ENCODE data around the gene DTX2.
"Not testable (repeated sequence)": the region's sequence is repeated elsewhere in the genome, so short reads cannot be mapped to it uniquely, and the experiment has no call there.

DTX2 gene

DNA sequence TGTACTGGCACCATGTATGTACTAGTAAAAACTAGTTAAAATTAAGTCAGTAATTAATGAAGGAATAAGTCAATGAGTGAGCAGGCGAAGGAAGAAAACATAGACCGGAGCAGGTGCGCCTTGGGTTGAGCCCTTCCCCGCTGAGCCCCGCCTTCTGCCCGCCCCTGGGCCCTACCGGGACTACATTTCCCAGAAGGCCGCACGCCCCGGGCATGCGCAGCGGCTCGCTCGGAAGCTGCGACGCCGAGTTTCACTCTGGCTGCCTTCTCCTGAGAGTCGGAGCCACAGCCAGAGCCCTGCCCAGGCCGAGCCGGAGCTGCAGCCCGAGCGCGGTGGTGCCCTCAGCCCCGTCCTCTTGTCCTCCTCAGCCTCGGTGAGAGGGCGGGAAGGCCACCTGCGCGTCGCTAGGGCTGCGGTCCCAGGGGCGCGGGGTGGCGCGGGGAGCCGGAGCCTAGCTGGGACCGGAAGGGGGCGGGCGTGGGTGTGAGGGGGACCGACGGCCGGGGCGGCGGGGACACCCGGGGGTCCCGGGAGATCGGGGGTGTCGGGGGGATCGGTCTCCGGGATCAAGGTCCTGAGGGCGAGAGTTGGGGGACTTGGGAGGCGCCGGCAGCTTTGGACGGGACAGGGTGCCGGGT is at the start of gene DTX2:
Gene DTX2 (plus strand): TSS at position 246 of the 638 bp plus-strand sequence. CDS start 18,801 bp downstream, outside the sequence.
- not testable (repeated sequence) for H3K36me3 Mint-ChIP-seq; H3K27me3 Mint-ChIP-seq; H3K4me1 Mint-ChIP-seq (ENCODE audit: low read depth); H3K9me3 Mint-ChIP-seq (ENCODE audit: low read depth); H3K27ac Mint-ChIP-seq
- H3K4me3 Mint-ChIP-seq, result peak within 1 kb of the TSS; percentile 32

- Mint-ChIP-seq H3K27me3 (no peaks in the 10 kb centered on the region), H3K4me3 (no peak overlapping the region), H3K36me3 (no peaks in the 10 kb centered on the region), H3K4me1 (ENCODE audit: low read depth) (no peaks in the 10 kb centered on the region), H3K27ac (no peak overlapping the region), H3K9me3 (ENCODE audit: low read depth) (no peaks in the 10 kb centered on the region)
Measured at GRCh38 chr7:76412249-76412648, 49.3 kb upstream of the DTX2 start.

DNA sequence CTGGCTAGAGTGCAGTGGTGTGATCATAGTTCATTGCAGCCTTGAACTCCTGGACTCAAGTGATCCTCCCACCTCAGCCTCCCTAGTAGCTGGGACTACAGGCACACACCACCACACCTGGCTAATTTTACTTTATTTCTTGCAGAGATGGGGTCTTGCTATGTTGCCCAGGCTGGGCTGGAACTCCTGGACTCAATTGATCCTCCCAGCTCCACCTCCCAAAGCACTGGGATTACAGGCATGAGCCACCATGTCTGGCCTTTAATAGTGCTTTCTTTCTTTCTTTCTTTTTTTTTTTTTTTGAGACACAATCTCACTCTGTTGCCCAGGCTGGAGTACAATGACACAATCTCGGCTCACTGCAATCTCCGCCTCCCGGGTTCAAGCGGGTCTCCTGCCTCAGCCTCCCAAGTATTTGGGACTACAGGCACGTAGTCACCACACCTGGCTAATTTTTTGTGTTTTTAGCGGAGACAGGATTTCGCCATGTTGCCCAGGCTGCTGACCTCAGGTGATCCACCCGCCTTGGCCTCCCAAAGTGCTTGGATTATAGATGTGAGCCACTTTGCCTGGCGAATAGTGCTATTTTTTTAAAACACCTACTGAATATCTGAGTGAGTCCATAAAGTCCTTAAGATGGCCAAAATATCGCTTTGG is 43.7 kb upstream of the DTX2 start:
- H3K27me3 Mint-ChIP-seq; H3K4me1 Mint-ChIP-seq (ENCODE audit: low read depth); H3K9me3 Mint-ChIP-seq (ENCODE audit: low read depth); H3K36me3 Mint-ChIP-seq; H3K4me3 Mint-ChIP-seq; H3K27ac Mint-ChIP-seq: not testable (repeated sequence)

GRCh38 chr7:76421097-76421496 is 40.4 kb upstream of the DTX2 start:
- not testable (repeated sequence) for H3K36me3 Mint-ChIP-seq; H3K9me3 Mint-ChIP-seq (ENCODE audit: low read depth); H3K4me3 Mint-ChIP-seq; H3K27me3 Mint-ChIP-seq; H3K4me1 Mint-ChIP-seq (ENCODE audit: low read depth); H3K27ac Mint-ChIP-seq

DNA sequence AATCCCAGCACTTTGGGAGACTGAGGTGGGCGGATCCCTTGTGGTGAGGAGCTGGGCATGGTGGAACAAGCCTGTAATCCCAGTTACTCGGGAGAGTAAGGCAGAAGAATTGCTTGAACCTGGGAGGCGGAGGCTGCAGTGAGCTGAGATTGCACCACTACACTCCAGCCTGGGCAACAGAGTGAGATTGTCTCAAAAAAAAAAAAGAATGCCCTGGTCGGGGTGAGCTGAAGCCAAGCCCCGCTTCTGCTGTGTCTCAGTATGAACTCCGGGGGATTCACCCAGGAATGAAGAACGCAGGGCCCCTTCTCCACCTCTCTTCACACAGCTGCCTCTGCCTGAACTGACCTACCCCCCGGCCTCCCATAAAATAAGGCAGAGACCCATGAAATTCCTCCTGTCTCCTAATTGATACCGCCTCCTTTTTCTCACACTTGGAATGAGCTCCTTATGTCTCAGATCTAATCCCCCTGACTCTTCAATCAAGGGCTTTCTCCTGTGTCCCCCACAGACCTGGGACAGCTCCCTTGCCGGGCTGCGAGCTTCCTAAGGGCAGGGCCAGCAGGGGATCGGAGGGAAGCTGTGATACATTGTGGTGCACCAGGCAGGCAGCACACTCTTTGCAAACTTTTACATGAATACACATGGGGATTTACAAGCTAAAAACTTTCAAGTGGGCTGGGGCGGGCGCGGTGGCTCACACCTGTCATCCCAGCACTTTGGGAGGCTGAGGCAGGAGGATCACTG is 37.7 kb upstream of the DTX2 start:
- Mint-ChIP-seq H3K9me3 (ENCODE audit: low read depth) (no peaks in the 10 kb centered on the region), H3K27ac (no peak overlapping the region), H3K4me1 (ENCODE audit: low read depth) (peaks cover 2% of the 10 kb centered on the region), H3K27me3 (no peaks in the 10 kb centered on the region), H3K4me3 (no peak overlapping the region), H3K36me3 (no peaks in the 10 kb centered on the region)

GRCh38 chr7:76424413-76425111 is 36.9 kb upstream of the DTX2 start, which contains the start of gene ZP3:
Gene ZP3, plus strand, starts transcription at chr7:76424950. Its CDS starts 15 bp downstream, at chr7:76424965.
- peaks cover 2% of the 10 kb centered on the region for H3K4me1 Mint-ChIP-seq (ENCODE audit: low read depth)
- no peaks in the 10 kb centered on the region for H3K9me3 Mint-ChIP-seq (ENCODE audit: low read depth)
- no peak within 1 kb of the TSS for H3K4me3 Mint-ChIP-seq
- H3K27ac Mint-ChIP-seq, result no peak within 1 kb of the TSS
- H3K27me3 Mint-ChIP-seq, result no peaks in the 10 kb centered on the region
- H3K36me3 Mint-ChIP-seq, result no peaks in the 10 kb centered on the region

DNA sequence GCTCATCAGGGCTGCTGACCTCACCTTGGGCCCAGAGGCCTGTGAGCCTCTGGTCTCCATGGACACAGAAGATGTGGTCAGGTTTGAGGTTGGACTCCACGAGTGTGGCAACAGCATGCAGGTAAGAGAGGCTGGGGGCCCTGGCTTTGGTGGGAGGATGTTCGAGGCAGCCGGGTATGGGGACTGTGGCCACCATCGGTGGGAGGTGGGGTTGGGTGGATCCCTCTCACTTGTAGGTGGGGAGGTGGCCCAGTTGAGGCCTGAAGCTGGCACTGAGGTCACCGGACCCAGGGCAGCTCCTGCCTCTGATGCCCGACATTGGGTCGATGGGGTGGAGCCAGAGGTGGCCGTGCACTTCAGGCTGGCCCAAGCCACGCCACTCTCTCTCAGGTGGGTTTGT is 36.4 kb upstream of the DTX2 start:
- H3K27me3 Mint-ChIP-seq, result no peaks in the 10 kb centered on the region
- no peak overlapping the region for H3K4me3 Mint-ChIP-seq
- no peaks in the 10 kb centered on the region for H3K36me3 Mint-ChIP-seq
- H3K27ac Mint-ChIP-seq, result no peak overlapping the region
- H3K9me3 Mint-ChIP-seq (ENCODE audit: low read depth), result no peaks in the 10 kb centered on the region
- peaks cover 2% of the 10 kb centered on the region for H3K4me1 Mint-ChIP-seq (ENCODE audit: low read depth)

DNA sequence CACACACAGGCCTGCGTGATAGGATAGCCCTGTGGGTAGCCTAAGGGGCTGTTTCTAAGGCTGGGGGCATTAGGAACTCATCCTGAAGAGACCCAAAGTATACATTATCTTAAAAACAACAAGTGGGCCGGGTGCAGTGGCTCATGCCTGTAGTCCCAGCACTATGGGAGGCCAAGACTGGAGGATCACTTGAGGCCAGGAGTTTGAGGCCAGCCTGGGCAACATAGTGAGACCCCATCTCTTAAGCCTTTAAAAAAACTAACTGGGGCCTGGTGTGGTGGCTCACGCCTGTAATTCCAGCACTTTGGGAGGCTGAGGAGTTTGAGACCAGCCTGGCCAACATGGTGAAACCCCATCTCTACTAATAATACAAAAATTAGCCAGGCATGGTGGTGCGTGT is 36.0 kb upstream of the DTX2 start:
- H3K9me3 Mint-ChIP-seq (ENCODE audit: low read depth); H3K4me1 Mint-ChIP-seq (ENCODE audit: low read depth); H3K36me3 Mint-ChIP-seq; H3K4me3 Mint-ChIP-seq; H3K27me3 Mint-ChIP-seq; H3K27ac Mint-ChIP-seq: not testable (repeated sequence)

DNA sequence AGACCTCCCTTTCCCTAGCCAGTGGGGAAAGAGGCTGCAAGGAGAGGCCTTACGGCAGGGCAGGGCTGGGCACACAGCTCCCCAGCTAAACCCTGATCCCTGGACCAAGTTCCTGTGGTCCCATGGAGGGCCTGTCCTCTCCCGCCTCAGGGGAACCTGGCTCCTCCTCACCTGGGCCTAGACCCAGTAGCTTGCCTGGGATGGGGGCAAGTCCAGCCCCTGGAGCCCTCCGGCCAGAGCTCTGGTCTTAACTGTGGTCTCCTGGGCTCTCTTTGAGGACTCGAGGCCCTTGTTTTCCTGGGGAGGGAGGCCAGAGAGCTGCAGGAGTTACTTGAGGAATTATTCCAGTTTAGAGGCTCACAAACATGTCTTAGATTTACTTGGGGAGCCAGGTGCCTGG is 35.3 kb upstream of the DTX2 start:
- Mint-ChIP-seq H3K9me3 (ENCODE audit: low read depth) (no peaks in the 10 kb centered on the region), H3K27ac (no peak overlapping the region), H3K4me1 (ENCODE audit: low read depth) (peaks cover 2% of the 10 kb centered on the region), H3K4me3 (no peak overlapping the region), H3K36me3 (peaks cover 4% of the 10 kb centered on the region), H3K27me3 (no peaks in the 10 kb centered on the region)

DNA sequence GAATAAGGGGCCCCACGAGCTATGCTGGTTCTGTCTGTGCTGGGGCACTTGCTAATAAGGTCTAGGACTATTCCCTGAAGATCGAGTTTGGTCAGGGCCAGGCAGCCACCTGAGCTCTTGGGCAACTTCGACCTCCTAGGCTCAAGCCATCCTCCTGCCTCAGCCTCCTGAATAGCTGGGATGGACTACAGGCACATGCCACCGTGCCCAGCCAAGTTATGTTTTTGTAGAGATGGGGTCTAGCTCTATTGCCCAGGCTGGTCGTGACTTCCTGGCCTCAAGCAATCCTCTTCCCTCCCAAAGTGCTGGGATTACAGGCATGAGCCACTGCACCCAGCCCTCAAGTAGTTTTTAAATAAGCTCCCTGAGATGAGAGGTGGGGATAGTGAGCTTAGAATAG is 33.9 kb upstream of the DTX2 start:
- Mint-ChIP-seq H3K27ac (no peak overlapping the region), H3K9me3 (ENCODE audit: low read depth) (no peaks in the 10 kb centered on the region)

DNA sequence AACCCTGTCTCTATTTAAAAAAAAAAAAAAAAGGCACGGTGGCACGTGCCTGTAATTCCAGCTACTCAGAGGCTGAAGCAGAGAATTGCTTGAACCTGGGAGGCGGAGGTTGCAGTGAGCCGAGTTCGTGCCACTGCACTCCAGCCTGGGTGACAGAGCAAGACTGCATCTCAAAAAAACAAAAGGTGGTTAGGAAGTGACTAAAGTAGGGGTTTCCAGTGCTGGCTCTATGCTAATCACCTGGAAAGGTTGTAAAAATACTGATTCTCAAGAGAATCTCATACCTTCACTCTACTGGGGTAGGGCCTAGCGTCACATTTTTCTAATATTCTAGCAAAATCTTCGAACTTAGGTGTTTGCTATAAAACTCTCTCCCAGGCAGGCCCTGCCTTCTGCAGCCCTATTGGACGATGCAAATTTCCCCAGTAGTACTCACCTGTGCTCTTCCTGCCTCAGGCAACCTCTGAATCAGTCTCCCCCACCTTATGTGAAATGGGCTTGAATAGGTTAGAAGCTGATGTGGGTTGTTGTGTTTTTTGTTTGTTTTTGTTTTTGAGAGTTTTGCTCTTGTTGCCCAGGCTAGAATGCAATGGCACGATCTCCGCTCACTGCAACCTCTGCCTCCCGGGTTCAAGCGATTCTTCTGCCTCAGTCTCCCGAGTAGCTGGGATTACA is 33.2 kb upstream of the DTX2 start:
- no peak overlapping the region for H3K4me3 Mint-ChIP-seq

More for the DNA sequence above, 33.9 kb upstream of the DTX2 start:
- Mint-ChIP-seq H3K4me3 (no peak overlapping the region), H3K4me1 (ENCODE audit: low read depth) (peaks cover 2% of the 10 kb centered on the region), H3K27me3 (no peaks in the 10 kb centered on the region), H3K36me3 (peaks cover 4% of the 10 kb centered on the region)

GRCh38 chr7:76428868-76429805 is 32.4 kb upstream of the DTX2 start:
- H3K9me3 Mint-ChIP-seq (ENCODE audit: low read depth), result no peaks in the 10 kb centered on the region
- no peak overlapping the region for H3K27ac Mint-ChIP-seq
- no peaks in the 10 kb centered on the region for H3K27me3 Mint-ChIP-seq
- no peak overlapping the region for H3K4me3 Mint-ChIP-seq
- peaks cover 4% of the 10 kb centered on the region for H3K36me3 Mint-ChIP-seq
- H3K4me1 Mint-ChIP-seq (ENCODE audit: low read depth), result peaks cover 2% of the 10 kb centered on the region

More for the DNA sequence above, 33.2 kb upstream of the DTX2 start:
- H3K9me3 Mint-ChIP-seq (ENCODE audit: low read depth), result no peaks in the 10 kb centered on the region
- H3K27me3 Mint-ChIP-seq, result no peaks in the 10 kb centered on the region
- H3K27ac Mint-ChIP-seq, result no peak overlapping the region
- peaks cover 4% of the 10 kb centered on the region for H3K36me3 Mint-ChIP-seq
- H3K4me1 Mint-ChIP-seq (ENCODE audit: low read depth), result peaks cover 2% of the 10 kb centered on the region

DNA sequence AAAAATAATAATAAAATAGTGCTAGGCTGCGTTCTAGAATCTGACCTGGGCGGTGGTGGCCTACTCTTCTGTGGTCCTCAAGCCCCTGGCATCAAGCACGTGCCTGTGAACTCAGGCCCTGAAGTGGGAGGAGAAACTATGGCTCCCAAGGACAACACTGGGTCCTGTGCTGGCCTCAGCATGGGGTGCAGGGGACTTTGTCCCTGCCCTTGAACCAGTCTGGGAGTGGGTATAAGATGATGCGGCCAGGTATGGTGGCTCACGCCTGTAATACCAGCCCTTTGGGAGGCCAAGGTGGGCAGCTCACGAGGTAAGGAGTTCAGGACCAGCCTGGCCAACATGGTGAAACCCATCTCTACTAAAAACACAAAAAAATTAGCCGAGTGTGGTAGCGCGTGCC is 31.3 kb upstream of the DTX2 start:
- H3K36me3 Mint-ChIP-seq, result peaks cover 4% of the 10 kb centered on the region
- H3K4me1 Mint-ChIP-seq (ENCODE audit: low read depth), result peaks cover 2% of the 10 kb centered on the region
- no peaks in the 10 kb centered on the region for H3K9me3 Mint-ChIP-seq (ENCODE audit: low read depth)
- no peak overlapping the region for H3K27ac Mint-ChIP-seq
- no peak overlapping the region for H3K4me3 Mint-ChIP-seq
- no peaks in the 10 kb centered on the region for H3K27me3 Mint-ChIP-seq

DNA sequence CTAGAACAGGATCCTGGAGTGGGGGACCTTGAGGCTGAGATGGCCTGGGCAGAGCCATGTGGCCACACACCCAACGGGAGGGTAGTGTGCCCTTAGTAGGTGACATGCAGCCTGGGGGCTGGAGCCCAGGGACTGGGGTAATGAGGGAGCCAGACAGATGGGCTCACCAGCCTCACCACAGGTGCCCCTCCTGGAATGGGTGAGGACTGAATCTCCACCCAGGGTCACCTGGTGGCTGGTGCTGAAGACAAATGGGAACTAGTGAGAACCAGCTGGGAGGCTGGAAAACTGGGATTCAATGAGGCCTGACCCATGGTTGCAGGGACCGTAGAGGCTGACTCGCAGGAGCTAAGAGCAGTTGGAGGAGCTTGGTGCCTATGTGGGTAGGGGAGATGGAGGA is 30.7 kb upstream of the DTX2 start:
- H3K4me3 Mint-ChIP-seq, result no peak overlapping the region
- H3K9me3 Mint-ChIP-seq (ENCODE audit: low read depth), result no peaks in the 10 kb centered on the region
- H3K36me3 Mint-ChIP-seq, result peaks cover 4% of the 10 kb centered on the region
- no peak overlapping the region for H3K27ac Mint-ChIP-seq
- peaks cover 2% of the 10 kb centered on the region for H3K4me1 Mint-ChIP-seq (ENCODE audit: low read depth)
- H3K27me3 Mint-ChIP-seq, result no peaks in the 10 kb centered on the region
